ENCODE data around the gene GAB4.
"Not testable (repeated sequence)": the region's sequence is repeated elsewhere in the genome, so short reads cannot be mapped to it uniquely, and the experiment has no call there.

Gene GAB4

DNA sequence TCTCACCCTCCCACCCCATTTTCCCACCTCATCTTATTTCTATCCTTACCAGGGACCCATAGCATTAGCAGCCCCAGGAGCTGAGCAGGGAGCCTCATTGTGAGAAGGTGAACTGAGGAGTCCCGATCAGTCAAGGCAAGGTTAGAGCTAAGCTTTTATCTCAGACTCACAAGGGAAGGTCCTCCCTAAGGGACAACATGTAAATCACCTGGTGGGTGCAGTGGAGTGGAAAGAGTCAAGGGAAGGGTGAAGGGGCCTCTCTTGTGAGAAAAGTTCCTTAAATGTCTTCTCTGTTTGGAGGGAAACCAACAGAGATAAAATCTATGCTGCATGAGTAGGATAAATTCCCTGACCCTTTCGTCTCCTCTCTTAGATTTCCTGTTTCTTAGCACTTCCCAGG, 85.9 kb downstream of the GAB4 start:
- no peak overlapping the region for H3K9ac ChIP-seq (ENCODE audit: low read length)

DNA sequence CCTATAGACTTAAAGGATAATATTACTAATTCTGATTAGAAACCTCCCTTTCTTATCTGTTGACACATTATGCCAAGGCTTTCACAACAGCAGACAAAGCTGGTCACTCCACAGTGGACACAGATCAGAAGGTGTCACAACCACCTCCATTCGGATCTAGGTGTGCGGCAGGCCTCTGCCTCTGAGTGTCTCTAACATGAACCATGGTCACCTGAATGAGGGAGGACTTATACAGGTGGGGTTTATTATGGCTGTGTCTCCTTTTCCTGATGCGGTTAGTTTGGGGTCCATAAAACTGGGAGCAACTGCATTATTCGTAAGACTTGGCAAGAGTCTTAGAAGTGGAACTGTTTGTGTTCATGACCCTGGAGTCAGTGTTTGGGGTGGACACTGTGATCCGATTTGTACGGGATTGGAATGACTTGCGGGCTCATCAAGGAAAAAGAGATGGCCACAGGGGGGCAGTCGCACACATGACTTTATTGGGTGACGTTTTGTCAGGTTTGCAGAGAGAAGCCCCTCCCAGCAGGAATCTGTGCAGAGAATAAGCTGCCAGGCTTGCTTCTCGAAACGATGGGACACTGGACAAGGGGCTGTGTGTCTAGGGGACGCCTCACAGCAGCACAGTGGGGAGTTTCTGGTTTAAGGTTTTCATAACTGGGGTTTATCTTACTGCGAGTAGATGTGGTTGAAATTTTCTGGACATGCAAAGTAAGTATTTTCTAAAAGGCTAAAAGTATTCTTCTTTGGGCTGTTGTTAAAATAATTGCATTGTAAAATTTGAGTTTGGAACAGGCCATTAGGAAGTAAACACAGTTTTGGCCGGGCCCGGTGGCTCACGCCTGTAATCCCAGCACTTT, 90.6 kb downstream of the GAB4 start:
- H2AK5ac ChIP-seq (ENCODE audit: low read length, severe bottlenecking) = no peak overlapping the region
- H3K4me1 ChIP-seq (ENCODE audit: control insufficient read depth, insufficient read depth, low read depth, low read length) = no peaks in the 10 kb centered on the region
- H3K18ac ChIP-seq (ENCODE audit: low read depth in 1 of 2, low read length in 2 of 2) = no peak overlapping the region

More for the DNA sequence above, 85.9 kb downstream of the GAB4 start:
- no peak overlapping the region for H4K8ac ChIP-seq (ENCODE audit: low read length)
- no peaks in the 10 kb centered on the region for H3K4me1 ChIP-seq (ENCODE audit: control insufficient read depth, insufficient read depth, low read depth, low read length)
- H3K9me3 ChIP-seq (ENCODE audit: control insufficient read depth, low read length) = peaks cover 10% of the 10 kb centered on the region
- no peak overlapping the region for H3K23ac ChIP-seq (ENCODE audit: low read length in 2 of 2)
- H3K18ac ChIP-seq (ENCODE audit: low read depth in 1 of 2, low read length in 2 of 2) = no peak overlapping the region
- no peak overlapping the region for H2AFZ ChIP-seq (ENCODE audit: low read depth, low read length)
- H3K4ac ChIP-seq (ENCODE audit: low read depth in 1 of 2, low read length in 2 of 2) = no peak overlapping the region
- 62% methylated on average over 2 of the region's 2 CpGs for WGBS
- no peak overlapping the region for H4K91ac ChIP-seq (ENCODE audit: low read length)
- no peak for DNase-seq
- no peak overlapping the region for H3K4me3 ChIP-seq (ENCODE audit: insufficient read depth in 1 of 2, low read depth in 1 of 2, low read length in 2 of 2)
- no peaks in the 10 kb centered on the region for H3K36me3 ChIP-seq (ENCODE audit: control insufficient read depth in 1 of 2, insufficient read depth in 2 of 2, low read depth in 1 of 2, low read length in 2 of 2)
- H2BK120ac ChIP-seq (ENCODE audit: low read depth, low read length) = no peak overlapping the region
- H2BK12ac ChIP-seq (ENCODE audit: low read length in 2 of 2) = no peak overlapping the region
- H3K79me1 ChIP-seq (replicated peaks; ENCODE audit: low read length, poor library complexity, severe bottlenecking) = no peaks in the 10 kb centered on the region
- no peak overlapping the region for H2AK5ac ChIP-seq (ENCODE audit: low read length, severe bottlenecking)
- H2BK15ac ChIP-seq (ENCODE audit: low read depth, poor library complexity, severe bottlenecking) = no peak overlapping the region
- no peak overlapping the region for H2BK5ac ChIP-seq (ENCODE audit: low read depth, low read length, poor library complexity, severe bottlenecking)
- H3K4me2 ChIP-seq (ENCODE audit: low read length, poor library complexity, severe bottlenecking) = no peak overlapping the region
- no peak overlapping the region for H3K27ac ChIP-seq (ENCODE audit: low read length, poor library complexity, severe bottlenecking)
- peaks cover 0 to 71% of the 10 kb centered on the region in 2 experiments for H3K27me3 ChIP-seq (ENCODE audit: control insufficient read depth in 1 of 2, insufficient read depth in 1 of 2, low read length in 2 of 2)
- no peak overlapping the region for H3K14ac ChIP-seq (ENCODE audit: low read length in 2 of 2)

GRCh38 chr22:16915701-16916100, 92.3 kb downstream of the GAB4 start:
- Histone ChIP-seq H3K4me2 (ENCODE audit: low read length, poor library complexity, severe bottlenecking) (no peak overlapping the region), H3K27me3 (ENCODE audit: control insufficient read depth in 1 of 2, insufficient read depth in 1 of 2, low read length in 2 of 2) (peaks cover 0 to 14% of the 10 kb centered on the region in 2 experiments), H3K23ac (ENCODE audit: low read length in 2 of 2) (no peak overlapping the region), H2AK5ac (ENCODE audit: low read length, severe bottlenecking) (no peak overlapping the region), H3K4me1 (ENCODE audit: control insufficient read depth, insufficient read depth, low read depth, low read length) (no peaks in the 10 kb centered on the region), H2BK120ac (ENCODE audit: low read depth, low read length) (no peak overlapping the region), H3K14ac (ENCODE audit: low read length in 2 of 2) (no peak overlapping the region), H3K4me3 (ENCODE audit: insufficient read depth in 1 of 2, low read depth in 1 of 2, low read length in 2 of 2) (no peak overlapping the region), H3K18ac (ENCODE audit: low read depth in 1 of 2, low read length in 2 of 2) (no peak overlapping the region), H3K9me3 (ENCODE audit: control insufficient read depth, low read length) (no peaks in the 10 kb centered on the region), H4K91ac (ENCODE audit: low read length) (no peak overlapping the region), H2AFZ (ENCODE audit: low read depth, low read length) (no peak overlapping the region), H2BK5ac (ENCODE audit: low read depth, low read length, poor library complexity, severe bottlenecking) (no peak overlapping the region), H4K8ac (ENCODE audit: low read length) (no peak overlapping the region), H3K36me3 (ENCODE audit: control insufficient read depth in 1 of 2, insufficient read depth in 2 of 2, low read depth in 1 of 2, low read length in 2 of 2) (no peaks in the 10 kb centered on the region), H3K9ac (ENCODE audit: low read length) (no peak overlapping the region), H2BK12ac (ENCODE audit: low read length in 2 of 2) (no peak overlapping the region), H3K79me1 (replicated peaks; ENCODE audit: low read length, poor library complexity, severe bottlenecking) (no peaks in the 10 kb centered on the region), H2BK15ac (ENCODE audit: low read depth, poor library complexity, severe bottlenecking) (no peak overlapping the region), H3K4ac (ENCODE audit: low read depth in 1 of 2, low read length in 2 of 2) (no peak overlapping the region), H3K27ac (ENCODE audit: low read length, poor library complexity, severe bottlenecking) (no peak overlapping the region)
- DNase-seq = no peak
- WGBS = 50% methylated on average over 1 of the region's 2 CpGs

More for the DNA sequence above, 90.6 kb downstream of the GAB4 start:
- H4K91ac ChIP-seq (ENCODE audit: low read length) = no peak overlapping the region
- no peaks in the 10 kb centered on the region for H3K79me1 ChIP-seq (replicated peaks; ENCODE audit: low read length, poor library complexity, severe bottlenecking)
- no peak overlapping the region for H2BK5ac ChIP-seq (ENCODE audit: low read depth, low read length, poor library complexity, severe bottlenecking)
- no peak for DNase-seq
- no peak overlapping the region for H2BK120ac ChIP-seq (ENCODE audit: low read depth, low read length)
- peaks cover 0 to 31% of the 10 kb centered on the region in 2 experiments for H3K27me3 ChIP-seq (ENCODE audit: control insufficient read depth in 1 of 2, insufficient read depth in 1 of 2, low read length in 2 of 2)
- no peak overlapping the region for H2AFZ ChIP-seq (ENCODE audit: low read depth, low read length)
- no peaks in the 10 kb centered on the region for H3K9me3 ChIP-seq (ENCODE audit: control insufficient read depth, low read length)
- H3K9ac ChIP-seq (ENCODE audit: low read length) = no peak overlapping the region
- H3K4me2 ChIP-seq (ENCODE audit: low read length, poor library complexity, severe bottlenecking) = no peak overlapping the region
- H3K27ac ChIP-seq (ENCODE audit: low read length, poor library complexity, severe bottlenecking) = no peak overlapping the region
- no peak overlapping the region for H2BK15ac ChIP-seq (ENCODE audit: low read depth, poor library complexity, severe bottlenecking)
- no peak overlapping the region for H3K23ac ChIP-seq (ENCODE audit: low read length in 2 of 2)
- H3K4ac ChIP-seq (ENCODE audit: low read depth in 1 of 2, low read length in 2 of 2) = no peak overlapping the region
- no peaks in the 10 kb centered on the region for H3K36me3 ChIP-seq (ENCODE audit: control insufficient read depth in 1 of 2, insufficient read depth in 2 of 2, low read depth in 1 of 2, low read length in 2 of 2)
- no peak overlapping the region for H3K14ac ChIP-seq (ENCODE audit: low read length in 2 of 2)
- H3K4me3 ChIP-seq (ENCODE audit: insufficient read depth in 1 of 2, low read depth in 1 of 2, low read length in 2 of 2) = no peak overlapping the region
- no peak overlapping the region for H2BK12ac ChIP-seq (ENCODE audit: low read length in 2 of 2)
- WGBS = 39% methylated on average over 16 of the region's 16 CpGs
- H4K8ac ChIP-seq (ENCODE audit: low read length) = no peak overlapping the region

DNA sequence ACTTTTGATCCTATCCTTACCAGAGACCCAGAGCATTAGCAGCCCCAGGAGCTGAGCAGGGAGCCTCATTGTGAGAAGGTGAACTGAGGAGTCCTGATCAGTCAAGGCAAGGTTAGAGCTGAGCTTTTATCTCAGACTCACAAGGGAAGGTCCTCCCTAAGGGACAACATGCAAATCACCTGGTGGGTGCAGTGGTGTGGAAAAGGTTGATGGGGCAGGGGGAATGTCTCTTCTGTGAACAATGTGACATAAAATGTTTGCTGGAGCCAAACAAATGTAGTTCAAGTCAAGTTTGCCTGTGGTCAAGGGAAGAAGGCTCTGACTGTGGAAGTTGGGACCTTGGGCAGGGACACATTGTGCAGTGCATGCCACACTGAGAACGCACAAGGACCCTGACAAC, 93.1 kb downstream of the GAB4 start:
- H3K4me3 ChIP-seq (ENCODE audit: insufficient read depth in 1 of 2, low read depth in 1 of 2, low read length in 2 of 2); H2BK5ac ChIP-seq (ENCODE audit: low read depth, low read length, poor library complexity, severe bottlenecking); H3K18ac ChIP-seq (ENCODE audit: low read depth in 1 of 2, low read length in 2 of 2); H3K4me2 ChIP-seq (ENCODE audit: low read length, poor library complexity, severe bottlenecking); H2AFZ ChIP-seq (ENCODE audit: low read depth, low read length); H3K4ac ChIP-seq (ENCODE audit: low read depth in 1 of 2, low read length in 2 of 2); H2AK5ac ChIP-seq (ENCODE audit: low read length, severe bottlenecking); H2BK120ac ChIP-seq (ENCODE audit: low read depth, low read length); H3K9ac ChIP-seq (ENCODE audit: low read length); H3K4me1 ChIP-seq (ENCODE audit: control insufficient read depth, insufficient read depth, low read depth, low read length); H2BK15ac ChIP-seq (ENCODE audit: low read depth, poor library complexity, severe bottlenecking); H3K36me3 ChIP-seq (ENCODE audit: control insufficient read depth in 1 of 2, insufficient read depth in 2 of 2, low read depth in 1 of 2, low read length in 2 of 2); H3K79me1 ChIP-seq (replicated peaks; ENCODE audit: low read length, poor library complexity, severe bottlenecking); H3K23ac ChIP-seq (ENCODE audit: low read length in 2 of 2); H3K27ac ChIP-seq (ENCODE audit: low read length, poor library complexity, severe bottlenecking); H3K9me3 ChIP-seq (ENCODE audit: control insufficient read depth, low read length); H2BK12ac ChIP-seq (ENCODE audit: low read length in 2 of 2); H3K14ac ChIP-seq (ENCODE audit: low read length in 2 of 2); DNase-seq; H4K91ac ChIP-seq (ENCODE audit: low read length); H4K8ac ChIP-seq (ENCODE audit: low read length): not testable (repeated sequence)
- peaks cover 0 to 10% of the 10 kb centered on the region in 2 experiments for H3K27me3 ChIP-seq (ENCODE audit: control insufficient read depth in 1 of 2, insufficient read depth in 1 of 2, low read length in 2 of 2)
- 27% methylated on average over 1 of the region's 1 CpG for WGBS

Measured in mesenchymal stem cell (in vitro differentiated cells and primary cell).